ENCODE data around the gene ZNF701.
"Not testable (repeated sequence)": the region's sequence is repeated elsewhere in the genome, so short reads cannot be mapped to it uniquely, and the experiment has no call there.

Gene ZNF701

DNA sequence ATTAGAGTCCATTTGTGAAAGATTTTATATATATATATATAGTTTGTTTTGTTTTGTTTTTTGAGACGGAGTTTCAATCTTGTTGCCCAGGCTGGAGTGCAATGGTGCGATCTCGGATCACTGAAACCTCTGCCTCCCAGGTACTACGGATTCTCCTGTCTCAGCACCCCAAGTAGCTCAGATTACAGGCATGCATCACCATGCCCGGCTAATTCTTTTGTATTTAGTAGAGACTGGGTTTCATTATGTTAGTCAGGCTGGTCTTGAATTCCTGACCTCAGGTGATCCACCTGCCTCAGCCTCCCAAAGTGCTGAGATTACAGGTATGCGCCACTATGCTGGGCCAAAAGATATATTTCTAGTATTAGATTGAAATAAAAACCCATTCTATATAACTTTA, 4.0 kb upstream of the ZNF701 start:
- no peak for DNase-seq (ENCODE audit: low read depth, low spot score)

- DNase-seq (ENCODE audit: low read depth, low spot score) = no peak
Observed at GRCh38 chr19:52566588-52566987, 3.5 kb upstream of the ZNF701 start.

GRCh38 chr19:52567921-52568320, 2.2 kb upstream of the ZNF701 start:
- no peak for DNase-seq (ENCODE audit: low read depth, low spot score)

DNA sequence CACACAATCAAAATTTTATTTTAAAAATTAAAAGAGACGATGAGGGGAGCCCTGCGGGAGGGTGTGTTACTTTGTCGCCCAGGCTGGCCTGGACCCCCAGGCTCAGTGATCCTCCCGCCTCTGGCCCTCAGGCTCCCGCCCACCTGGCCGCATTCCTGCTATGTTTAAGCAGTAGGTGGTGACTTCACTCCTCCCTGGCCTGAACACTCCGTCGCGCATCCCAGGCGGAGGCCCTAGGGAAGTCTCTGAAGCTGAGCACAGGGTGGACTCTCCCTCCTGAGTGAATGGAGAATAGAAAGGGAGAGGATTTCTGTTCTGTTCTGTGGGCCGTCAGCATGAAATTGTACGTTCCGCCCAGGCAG, 468 bp upstream of the ZNF701 start:
- not testable (repeated sequence) for DNase-seq (ENCODE audit: low read depth, low spot score)

- no peak for DNase-seq (ENCODE audit: low read depth, low spot score)
Observed at GRCh38 chr19:52584736-52585440, 14.8 kb downstream of the ZNF701 start.

DNA sequence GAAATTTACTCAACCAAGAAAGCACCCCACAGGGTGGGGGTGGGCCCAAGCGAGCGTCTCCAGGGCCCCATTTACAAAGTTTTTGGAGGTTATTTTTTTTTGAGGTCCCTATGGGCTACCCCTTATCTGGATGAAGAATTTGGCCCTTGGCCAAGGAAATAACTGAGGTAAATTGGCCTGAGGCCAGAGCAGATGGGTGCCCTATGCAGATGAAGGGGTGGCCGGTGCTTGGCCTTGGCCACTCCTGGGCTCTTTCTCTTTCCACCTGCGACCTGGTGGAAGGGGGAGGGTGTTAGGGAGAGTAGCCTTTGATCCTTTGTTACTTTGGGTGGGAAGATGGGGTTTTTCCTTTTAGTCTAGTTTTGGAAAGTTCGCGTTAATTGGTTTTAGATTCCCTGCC, 15.5 kb downstream of the ZNF701 start:
- DNase-seq (ENCODE audit: low read depth, low spot score) = no peak

GRCh38 chr19:52590728-52591127, 20.6 kb downstream of the ZNF701 start:
- DNase-seq (ENCODE audit: low read depth, low spot score) = no peak

DNA sequence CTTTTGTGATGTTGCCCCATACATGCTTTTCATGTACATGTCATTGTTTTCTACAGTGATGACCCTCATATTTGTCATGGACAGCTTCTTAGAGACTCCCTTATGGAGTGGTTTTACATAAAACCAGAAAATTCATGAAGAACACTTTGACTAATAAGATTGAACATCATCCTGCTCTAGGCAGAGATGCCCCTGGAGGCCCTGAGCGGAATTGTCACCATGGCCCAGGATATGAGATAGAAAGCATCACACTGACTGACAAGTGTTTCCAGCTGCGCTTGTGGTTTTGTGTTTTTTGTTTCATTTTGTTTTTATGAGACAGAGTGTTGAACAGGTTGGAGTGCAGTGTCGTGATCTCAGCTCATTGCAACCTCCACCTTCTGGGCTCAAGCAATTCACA, 22.2 kb downstream of the ZNF701 start:
- DNase-seq (ENCODE audit: low read depth, low spot score) = no peak

GRCh38 chr19:52593441-52593840, 23.4 kb downstream of the ZNF701 start:
- DNase-seq (ENCODE audit: low read depth, low spot score) = not testable (repeated sequence)

DNA sequence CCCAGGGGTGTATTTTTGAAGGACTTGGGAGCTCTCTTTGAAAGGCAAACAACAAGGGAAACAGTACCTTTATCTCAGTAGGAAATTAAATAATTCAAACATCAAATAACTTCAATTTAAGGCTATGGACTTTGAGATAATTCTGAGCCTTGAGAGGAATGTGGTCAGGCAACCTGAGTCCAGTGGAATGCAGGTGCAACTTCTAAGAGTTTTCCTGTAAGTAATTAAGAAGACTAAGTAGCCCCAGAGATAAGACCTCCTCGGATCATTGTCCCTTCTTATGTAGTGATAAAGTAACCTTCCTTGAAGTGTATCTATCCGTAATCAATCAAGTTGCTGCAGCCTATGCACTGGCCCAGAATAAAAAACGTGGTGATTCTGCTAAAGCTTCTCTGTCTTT, 29.2 kb downstream of the ZNF701 start:
- no peak for DNase-seq (ENCODE audit: low read depth, low spot score)

GRCh38 chr19:52600639-52601024, 30.5 kb downstream of the ZNF701 start:
- DNase-seq (ENCODE audit: low read depth, low spot score) = no peak

DNA sequence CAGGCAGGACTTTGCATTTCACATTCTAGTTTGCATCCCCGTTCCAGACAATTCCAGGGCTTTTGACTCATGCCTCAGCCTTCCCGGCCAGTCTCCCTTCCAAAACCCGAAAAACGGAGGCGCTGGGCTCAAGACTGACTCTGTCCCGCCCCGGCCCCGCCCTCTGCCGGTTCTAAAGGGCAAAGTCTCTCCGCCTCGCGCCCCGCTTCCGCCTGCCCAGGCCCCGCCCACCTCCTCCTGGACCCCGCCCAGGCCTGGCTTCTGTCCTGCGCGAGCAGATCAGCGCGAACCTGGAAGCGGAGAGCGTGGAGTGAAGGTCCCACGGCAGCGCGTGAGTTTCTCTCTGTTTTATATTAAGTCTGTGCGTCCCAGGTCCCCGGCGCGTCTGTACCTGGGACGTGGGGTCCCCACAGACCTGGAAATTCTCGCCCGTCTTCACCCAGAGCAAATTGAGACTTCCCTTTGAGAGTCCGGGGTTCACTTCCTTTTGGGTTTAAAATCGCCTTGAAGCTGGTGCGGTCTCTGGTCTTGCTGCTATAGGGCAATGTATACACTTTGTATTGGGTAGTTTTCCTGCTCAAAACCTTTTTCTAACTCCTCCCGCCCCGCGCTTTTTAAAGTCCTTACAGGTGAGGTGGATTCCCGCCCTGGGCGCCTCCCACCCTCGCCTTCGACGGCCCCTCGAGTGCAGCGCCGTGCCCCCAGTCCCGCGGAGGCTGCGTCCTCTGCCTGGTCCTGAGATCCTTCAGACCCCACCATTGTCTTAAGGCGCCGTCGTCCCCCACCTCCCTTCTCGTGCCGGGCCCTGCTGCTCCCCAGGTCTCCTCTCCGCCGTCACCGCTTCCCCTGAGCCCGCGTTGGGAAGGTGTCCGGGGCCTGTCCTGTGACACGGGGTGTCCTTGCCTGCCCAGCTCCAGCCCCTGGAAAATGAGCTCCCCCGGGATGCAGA, 31.2 kb downstream of the ZNF701 start:
- peak; percentile 91 for DNase-seq (ENCODE audit: low read depth, low spot score)

- not testable (repeated sequence) for DNase-seq (ENCODE audit: low read depth, low spot score)
Observed at GRCh38 chr19:52601974-52602366, 31.9 kb downstream of the ZNF701 start.

DNA sequence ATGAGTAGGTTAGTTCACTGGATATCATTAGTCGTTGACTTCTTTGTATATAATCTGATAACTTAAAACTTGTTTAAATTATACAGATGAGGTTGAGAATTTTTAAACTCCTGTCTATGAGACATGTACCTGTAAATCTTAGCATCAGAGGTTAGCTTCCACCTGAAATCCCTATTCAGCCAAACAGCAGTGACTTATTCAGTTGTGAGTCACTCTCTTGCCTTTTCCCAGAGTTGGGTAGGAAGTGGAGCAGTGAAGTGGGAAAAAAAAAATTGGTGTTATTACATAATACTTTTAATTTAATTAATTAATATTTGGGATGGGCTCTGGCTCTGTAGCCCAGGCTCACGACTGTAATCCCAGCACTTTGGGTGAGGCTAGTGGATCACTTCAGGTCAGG, 32.9 kb downstream of the ZNF701 start:
- no peak for DNase-seq (ENCODE audit: low read depth, low spot score)

- no peak for DNase-seq (ENCODE audit: low read depth, low spot score)
Observed at GRCh38 chr19:52603558-52604207, 33.6 kb downstream of the ZNF701 start.

DNA sequence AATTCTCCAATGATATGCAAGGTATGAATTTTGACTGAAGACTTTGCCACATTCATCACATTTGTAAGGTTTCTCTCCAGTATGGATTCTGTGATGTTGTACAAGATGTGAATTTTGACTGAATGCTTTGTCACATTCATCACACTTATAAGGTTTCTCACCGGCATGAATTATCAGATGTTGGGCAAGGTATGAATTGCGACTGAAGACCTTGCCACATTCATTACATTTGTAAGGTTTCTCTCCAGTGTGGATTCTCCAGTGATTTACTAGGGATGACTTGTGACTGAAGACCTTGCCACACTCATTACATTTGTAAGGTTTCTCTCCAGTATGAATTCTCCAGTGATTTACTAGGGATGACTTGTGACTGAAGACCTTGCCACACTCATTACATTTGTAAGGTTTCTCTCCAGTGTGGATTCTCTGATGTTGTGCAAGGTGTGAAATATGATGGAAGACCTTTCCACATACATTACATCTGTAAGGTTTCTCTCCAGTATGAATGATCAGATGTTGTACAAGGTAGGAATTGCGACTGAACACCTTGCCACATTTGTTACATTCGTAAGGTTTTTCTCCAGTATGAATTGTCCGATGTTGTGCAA, 43.3 kb downstream of the ZNF701 start:
- no peak for DNase-seq (ENCODE audit: low read depth, low spot score)

- no peak for DNase-seq (ENCODE audit: low read depth, low spot score)
Observed at GRCh38 chr19:52621376-52621775, 51.3 kb downstream of the ZNF701 start.

DNA sequence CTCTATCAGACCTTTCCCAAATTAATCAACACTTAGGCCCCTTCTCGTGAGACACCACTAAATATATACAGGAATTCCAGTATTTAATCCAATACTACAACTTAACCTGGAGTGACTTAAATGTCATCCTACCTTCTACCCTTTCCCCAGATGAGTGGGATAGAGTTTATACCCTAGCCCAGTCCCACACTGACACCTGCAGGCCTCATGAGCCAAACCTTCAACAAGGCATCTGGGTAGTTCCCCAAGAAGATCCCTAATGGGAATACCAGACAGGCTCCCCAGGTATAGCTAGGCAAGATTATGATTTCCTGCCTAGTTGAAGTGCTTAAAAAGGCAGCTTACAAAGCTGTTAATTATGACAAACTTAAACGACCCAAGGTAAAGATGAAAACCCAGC, 52.2 kb downstream of the ZNF701 start:
- DNase-seq (ENCODE audit: low read depth, low spot score) = no peak

DNA sequence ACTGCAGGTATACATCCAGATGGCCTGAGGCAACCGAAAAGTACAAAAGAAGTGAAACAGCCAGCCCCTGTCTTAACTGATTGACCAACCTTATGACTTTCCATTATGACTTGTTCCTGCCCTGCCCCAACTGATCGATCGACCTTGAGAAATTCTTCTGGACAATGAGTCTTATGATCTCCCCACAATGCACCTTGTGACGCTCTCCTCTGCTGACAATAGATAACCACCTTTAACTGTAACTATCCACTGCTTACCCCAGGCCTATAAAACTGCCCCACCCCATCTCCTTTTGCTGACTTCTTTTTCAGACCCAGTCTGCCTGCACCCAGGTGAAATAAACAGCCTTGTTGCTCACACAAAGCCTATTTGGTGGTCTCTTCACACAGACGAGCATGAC, 56.8 kb downstream of the ZNF701 start:
- no peak for DNase-seq (ENCODE audit: low read depth, low spot score)

DNA sequence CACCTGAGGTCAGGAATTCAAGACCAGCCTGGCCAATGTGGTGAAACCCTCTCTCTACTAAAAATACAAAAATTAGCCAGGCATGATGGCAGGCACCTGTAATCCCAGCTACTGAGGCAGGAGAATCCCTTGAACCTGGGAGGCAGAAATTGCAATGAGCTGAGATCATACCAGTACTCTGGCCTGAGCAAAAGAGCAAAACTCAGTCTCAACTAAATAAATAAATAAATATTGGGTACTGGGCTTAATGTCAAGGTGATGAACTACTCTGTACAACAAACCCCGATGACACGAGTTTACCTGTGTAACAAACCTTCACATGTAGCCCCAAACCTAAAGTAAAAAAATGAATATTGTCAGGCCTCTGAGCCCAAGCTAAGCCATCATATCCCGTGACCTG, 57.4 kb downstream of the ZNF701 start:
- not testable (repeated sequence) for DNase-seq (ENCODE audit: low read depth, low spot score)

DNA sequence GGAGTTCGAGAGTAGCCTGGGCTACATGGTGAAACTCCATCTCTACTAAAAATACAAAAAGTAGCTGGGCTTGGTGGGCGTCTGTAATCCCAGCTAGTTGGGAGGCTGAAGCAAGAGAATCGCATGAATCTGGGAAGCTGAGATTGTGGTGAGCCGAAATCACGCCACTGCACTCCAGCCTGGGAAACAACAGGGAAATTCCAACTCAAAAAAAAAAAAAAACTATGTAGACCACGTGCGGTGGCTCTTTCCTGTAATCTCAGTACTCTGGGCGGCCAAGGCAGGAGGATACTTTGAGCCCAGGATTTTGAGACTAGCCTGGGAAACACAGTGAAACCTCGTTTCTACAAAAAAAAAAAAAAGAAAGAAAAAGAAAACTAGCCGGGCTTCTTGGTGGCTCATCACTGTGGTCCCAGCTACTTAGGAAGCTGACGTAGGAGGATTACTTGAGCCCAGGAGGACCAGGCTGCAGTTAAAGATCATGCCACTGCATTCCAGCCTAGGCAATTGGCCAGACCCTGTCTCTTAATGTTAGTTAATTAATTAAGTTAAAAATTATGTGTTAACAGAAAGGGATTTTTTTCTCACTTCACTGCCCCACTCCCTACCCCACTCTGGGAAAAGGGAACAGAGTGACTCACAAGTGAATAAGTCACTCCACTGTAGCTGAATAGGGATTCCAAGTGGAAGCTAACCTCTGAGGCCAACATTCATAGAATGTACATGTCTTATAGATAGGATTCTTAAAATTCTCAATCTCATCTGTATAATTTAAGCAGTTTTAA, 65.9 kb downstream of the ZNF701 start:
- DNase-seq (ENCODE audit: low read depth, low spot score) = no peak
